Occipital lobe (tissue), 2 donors: Measurements from ENCODE around the gene RNF149. TPM values are rescaled to one million over a fixed set of nuclear protein-coding genes. Genes with fewer than 3 reads are reported as not detected.
A peak's percentile ranks its signal among the peaks of the same experiment; 100 is the strongest.
"Not testable (repeated sequence)": the region's sequence is repeated elsewhere in the genome, so short reads cannot be mapped to it uniquely, and the experiment has no call there.

ENCODE experiments used
- DNase-seq: peaks from one replicate; lab custom pipeline; 2025; lab: John Stamatoyannopoulos, UW
- total RNA-seq: library from RNA; depleted of rRNA; stranded (reverse); fragments of >200 nt; gene quantifications from one replicate; pipeline ENCODE4 v1.2.3, GENCODE V29; 2014

The RNF149 gene
- total RNA-seq, 1 donor from 2014 or later: 55.8 TPM

GRCh38 chr2:101256316-101256715 is 52.2 kb downstream of the RNF149 start:
- no peak for DNase-seq

- DNase-seq: no peak
Observed at GRCh38 chr2:101255501-101255900, 53.0 kb downstream of the RNF149 start.

GRCh38 chr2:101253703-101254450 is 54.6 kb downstream of the RNF149 start:
- DNase-seq: no peak

GRCh38 chr2:101253013-101253702 is 55.3 kb downstream of the RNF149 start:
- DNase-seq: peak; percentile 58

GRCh38 chr2:101252408-101253012 is 56.0 kb downstream of the RNF149 start, which contains the start of gene CNOT11:
CNOT11 (plus strand) TSS chr2:101252886; CDS start chr2:101252965, 79 bp downstream.
- DNase-seq: peak; percentile 94

GRCh38 chr2:101251844-101252407 is 56.6 kb downstream of the RNF149 start:
- no peak for DNase-seq

- DNase-seq: not testable (repeated sequence)
Observed at GRCh38 chr2:101251246-101251781, 57.2 kb downstream of the RNF149 start.

GRCh38 chr2:101249826-101250225 is 58.7 kb downstream of the RNF149 start:
- no peak for DNase-seq

GRCh38 chr2:101248756-101249155 is 59.7 kb downstream of the RNF149 start:
- not testable (repeated sequence) for DNase-seq

- DNase-seq: not testable (repeated sequence)
Observed at GRCh38 chr2:101245468-101245867, 63.0 kb downstream of the RNF149 start.

GRCh38 chr2:101244899-101245298 is 63.6 kb downstream of the RNF149 start:
- not testable (repeated sequence) for DNase-seq

- DNase-seq: not testable (repeated sequence)
Observed at GRCh38 chr2:101244373-101244772, 64.1 kb downstream of the RNF149 start.

GRCh38 chr2:101241158-101241557 is 67.3 kb downstream of the RNF149 start:
- DNase-seq: no peak

- not testable (repeated sequence) for DNase-seq
Observed at GRCh38 chr2:101240694-101241093, 67.8 kb downstream of the RNF149 start.

GRCh38 chr2:101239760-101240118 is 68.8 kb downstream of the RNF149 start:
- not testable (repeated sequence) for DNase-seq

- DNase-seq: no peak
Observed at GRCh38 chr2:101238930-101239759, 69.4 kb downstream of the RNF149 start.

- not testable (repeated sequence) for DNase-seq
Observed at GRCh38 chr2:101237944-101238343, 70.6 kb downstream of the RNF149 start.

GRCh38 chr2:101235956-101236355 is 72.5 kb downstream of the RNF149 start:
- not testable (repeated sequence) for DNase-seq

- DNase-seq: no peak
Observed at GRCh38 chr2:101234169-101234938, 74.1 kb downstream of the RNF149 start.

- no peak for DNase-seq
Observed at GRCh38 chr2:101232770-101233169, 75.7 kb downstream of the RNF149 start.
